GM18873 (cell line): ENCODE measurements around the gene PUS7L.

Experiments
- ATAC-seq: cut with Tn5 transposase; IDR thresholded peaks from one replicate; pipeline ENCODE4 v1.9.1; 2021; ENCODE audit warnings: mild to moderate bottlenecking, moderate library complexity, moderate number of reproducible peaks; ENCODE audit not compliant: unreplicated experiment, low FRiP score

Gene PUS7L

DNA sequence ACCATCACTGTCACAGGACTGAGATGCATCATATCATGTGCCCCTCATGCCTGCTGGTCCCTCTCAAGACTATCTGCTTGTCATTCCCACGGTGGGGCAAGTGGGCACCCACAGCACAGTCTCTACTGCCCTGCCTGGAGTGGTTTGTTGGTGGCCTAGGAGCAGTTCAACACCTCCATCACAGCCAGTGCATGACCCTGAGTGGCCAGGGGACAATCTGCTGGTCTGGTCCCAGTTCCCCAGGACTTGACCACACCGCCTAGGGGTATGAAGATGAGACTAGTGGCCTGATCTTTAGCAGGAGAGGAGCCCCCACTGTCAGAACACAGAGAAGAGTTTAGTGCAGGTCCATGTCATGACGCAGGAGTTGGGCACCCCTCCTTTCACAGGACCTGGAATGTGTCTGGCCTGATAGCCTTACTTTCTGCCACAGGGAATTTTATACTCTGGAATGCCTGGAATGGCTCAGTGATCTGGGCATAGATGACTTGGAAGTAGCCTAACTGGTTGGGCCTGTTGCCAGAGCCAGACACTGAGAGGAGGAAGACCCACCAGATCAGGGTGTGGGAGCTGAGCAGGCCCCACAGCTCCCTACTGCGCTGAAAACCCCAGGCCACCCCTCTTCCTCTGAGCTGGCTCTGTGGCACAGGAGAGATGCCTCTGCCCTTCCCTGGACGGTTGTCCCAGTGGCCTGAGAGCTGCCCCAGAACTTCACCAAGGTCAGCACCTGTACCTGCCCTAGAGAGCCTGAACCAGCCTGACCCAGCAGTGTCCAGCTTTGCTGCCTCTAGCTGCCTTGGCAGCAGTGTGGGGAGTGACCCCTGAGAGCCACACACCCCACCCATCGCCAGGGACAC, 83.3 kb downstream of the PUS7L start:
- ATAC-seq = no peak

DNA sequence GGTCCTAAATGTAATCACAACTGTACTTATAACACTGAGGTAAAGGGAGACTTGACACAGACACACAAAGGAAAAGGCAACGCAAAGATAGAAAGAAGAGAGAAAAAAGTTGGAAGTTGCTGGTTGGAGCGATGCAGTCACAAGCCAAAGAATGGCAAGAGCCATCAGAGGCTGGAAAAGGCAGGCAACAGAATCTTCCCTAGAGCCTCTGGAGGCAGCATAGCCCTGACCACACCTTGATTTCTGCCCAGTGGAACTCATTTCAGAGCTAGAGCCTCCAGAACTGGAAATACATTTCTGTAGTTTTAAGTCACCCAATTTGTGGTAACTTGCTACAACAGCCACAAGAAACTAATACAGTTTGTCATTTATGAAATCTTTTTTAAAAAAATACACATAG, 89.2 kb downstream of the PUS7L start:
- ATAC-seq = no peak
